Measurements from ENCODE around the gene ATP5PD. TPM values are rescaled to one million over a fixed set of nuclear protein-coding genes. Genes with fewer than 3 reads are reported as not detected.

Gene ATP5PD
- total RNA-seq, 1 experiment from 2014 or later = 383 TPM

DNA sequence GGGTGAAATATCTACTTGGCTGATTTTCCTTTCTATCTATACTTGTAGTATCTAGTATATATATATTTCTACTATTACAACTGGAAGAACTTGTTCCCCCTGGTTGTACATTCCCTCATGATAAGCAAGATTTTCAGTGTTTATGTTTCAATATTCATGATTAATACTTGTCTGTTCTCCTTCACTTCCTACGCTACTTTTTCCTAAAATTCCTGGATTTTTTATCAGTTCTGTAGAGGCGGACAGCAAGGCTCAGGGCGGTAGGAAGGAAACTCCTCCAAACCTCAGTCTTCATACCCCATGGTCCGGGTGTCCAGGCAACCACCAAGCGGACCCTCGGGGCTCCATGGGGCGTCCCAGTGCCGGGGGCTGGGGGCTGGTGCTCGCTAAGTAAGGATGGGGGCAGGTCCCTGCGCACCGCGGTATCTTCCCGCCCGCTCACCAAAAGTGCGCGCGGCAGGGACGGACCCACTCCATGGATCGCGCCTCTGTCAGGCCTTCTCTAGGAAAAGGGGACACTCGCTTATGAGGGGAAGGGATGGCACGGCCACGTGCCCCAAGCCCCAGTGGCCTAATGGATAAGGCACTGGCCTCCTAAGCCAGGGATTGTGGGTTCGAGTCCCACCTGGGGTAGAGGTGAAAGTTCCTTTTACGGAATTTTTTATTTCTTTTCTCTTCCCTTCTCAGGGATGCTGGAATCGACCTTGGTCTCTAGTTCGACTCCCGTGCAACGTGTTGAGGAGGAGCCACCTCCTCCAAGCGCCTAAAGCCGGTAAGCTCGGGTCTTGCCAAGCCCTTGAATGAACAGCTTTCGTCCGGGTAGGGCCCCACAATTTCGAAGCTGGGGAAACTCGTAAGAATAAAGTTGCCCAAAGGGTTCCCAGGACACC, 13.2 kb downstream of the ATP5PD start (continued):
- 0 out of 2 replicates have a peak, but pooled peaks have one; percentile 29 for TF ChIP-seq STAT6 (CRISPR knock-in tag; conservative IDR thresholded peaks at IDR 0.05; ENCODE audit: low read depth)
- TF ChIP-seq ZNF121 (CRISPR knock-in tag; IDR thresholded peaks at IDR 0.05) = 0 out of 2 replicates have a peak, but pooled peaks have one; percentile 49
- TF ChIP-seq, protein P1, sequence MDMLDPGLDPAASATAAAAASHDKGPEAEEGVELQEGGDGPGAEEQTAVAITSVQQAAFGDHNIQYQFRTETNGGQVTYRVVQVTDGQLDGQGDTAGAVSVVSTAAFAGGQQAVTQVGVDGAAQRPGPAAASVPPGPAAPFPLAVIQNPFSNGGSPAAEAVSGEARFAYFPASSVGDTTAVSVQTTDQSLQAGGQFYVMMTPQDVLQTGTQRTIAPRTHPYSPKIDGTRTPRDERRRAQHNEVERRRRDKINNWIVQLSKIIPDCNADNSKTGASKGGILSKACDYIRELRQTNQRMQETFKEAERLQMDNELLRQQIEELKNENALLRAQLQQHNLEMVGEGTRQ (CRISPR knock-in tag; IDR thresholded peaks at IDR 0.05) = peak; percentile 80
- TF ChIP-seq PRRX2 (CRISPR knock-in tag; IDR thresholded peaks at IDR 0.05) = no peak
- TF ChIP-seq MXD4 (CRISPR knock-in tag; IDR thresholded peaks at IDR 0.05; ENCODE audit: borderline replicate concordance) = no peak
- TF ChIP-seq, protein P2, sequence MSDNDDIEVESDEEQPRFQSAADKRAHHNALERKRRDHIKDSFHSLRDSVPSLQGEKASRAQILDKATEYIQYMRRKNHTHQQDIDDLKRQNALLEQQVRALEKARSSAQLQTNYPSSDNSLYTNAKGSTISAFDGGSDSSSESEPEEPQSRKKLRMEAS (CRISPR knock-in tag; IDR thresholded peaks at IDR 0.05) = peak; percentile 16; the same call in 1 of the 2 replicates
- TF ChIP-seq EMX1 (CRISPR knock-in tag; IDR thresholded peaks at IDR 0.05) = no peak
- no peak for TF ChIP-seq NR3C1 (CRISPR knock-in tag; conservative IDR thresholded peaks at IDR 0.05; ENCODE audit: low read depth)
- 0 out of 2 replicates have a peak, but pooled peaks have one; percentile 60 for TF ChIP-seq GABPB1 (CRISPR knock-in tag; IDR thresholded peaks at IDR 0.05)
- no peak for TF ChIP-seq NFATC4 (CRISPR knock-in tag; IDR thresholded peaks at IDR 0.05)
- no peak for TF ChIP-seq OVOL2 (CRISPR knock-in tag; IDR thresholded peaks at IDR 0.05; ENCODE audit: borderline replicate concordance)

- peak overlapping the region; percentile 99 for H3K4me3 Mint-ChIP-seq
- no peak for ATAC-seq
- H3K27ac Mint-ChIP-seq = no peak overlapping the region
- peaks cover 20% of the 10 kb centered on the region for H3K36me3 Mint-ChIP-seq
- H3K27me3 Mint-ChIP-seq (ENCODE audit: low read depth) = peaks cover 27% of the 10 kb centered on the region
- peaks cover 26% of the 10 kb centered on the region for H3K4me1 Mint-ChIP-seq
- H3K9me3 Mint-ChIP-seq = peaks cover 28% of the 10 kb centered on the region
- POLR2A ChIA-PET = interaction anchor here (1.3 kb wide), 1 partner anchor 20 kb away, joined by 7 read pairs; the partner anchor contains the start of gene MRPL58
- TF ChIP-seq JAZF1 (CRISPR knock-in tag; IDR thresholded peaks at IDR 0.05) (no peak), ZNF121 (CRISPR knock-in tag; IDR thresholded peaks at IDR 0.05) (peak; percentile 83)
- CTCF ChIA-PET = interaction anchor here (1.1 to 3.6 kb wide), 8 partner anchors 9 to 113 kb away, joined by 3 to 48 read pairs (median 6); partner anchors contain the start of genes HID1 and MRPL58
- peak; percentile 26 for DNase-seq (ENCODE audit: low spot score)
These were observed 14.0 kb downstream of the ATP5PD start for GRCh38 chr17:75032720-75033280.

- Mint-ChIP-seq H3K4me3 (peak overlapping the region; percentile 99), H3K27me3 (ENCODE audit: low read depth) (peaks cover 27% of the 10 kb centered on the region), H3K9me3 (peaks cover 35% of the 10 kb centered on the region), H3K27ac (peak overlapping the region; percentile 61; the same call in 1 of the 2 replicates), H3K36me3 (peaks cover 20% of the 10 kb centered on the region), H3K4me1 (peaks cover 22% of the 10 kb centered on the region)
- CTCF ChIA-PET = interaction anchor here (0.6 to 3.6 kb wide), 9 partner anchors 8 to 113 kb away, joined by 3 to 48 read pairs (median 4); partner anchors contain the start of genes HID1, MRPL58 and OTOP2
- POLR2A ChIA-PET = interaction anchor here (1.3 kb wide), 1 partner anchor 20 kb away, joined by 7 read pairs; the partner anchor contains the start of gene MRPL58
- no peak for ATAC-seq
- peak; percentile 35 for DNase-seq (ENCODE audit: low spot score)
- TF ChIP-seq ZBTB21 (CRISPR knock-in tag; IDR thresholded peaks at IDR 0.05; ENCODE audit: borderline replicate concordance) = no peak
- TF ChIP-seq, protein P3, sequence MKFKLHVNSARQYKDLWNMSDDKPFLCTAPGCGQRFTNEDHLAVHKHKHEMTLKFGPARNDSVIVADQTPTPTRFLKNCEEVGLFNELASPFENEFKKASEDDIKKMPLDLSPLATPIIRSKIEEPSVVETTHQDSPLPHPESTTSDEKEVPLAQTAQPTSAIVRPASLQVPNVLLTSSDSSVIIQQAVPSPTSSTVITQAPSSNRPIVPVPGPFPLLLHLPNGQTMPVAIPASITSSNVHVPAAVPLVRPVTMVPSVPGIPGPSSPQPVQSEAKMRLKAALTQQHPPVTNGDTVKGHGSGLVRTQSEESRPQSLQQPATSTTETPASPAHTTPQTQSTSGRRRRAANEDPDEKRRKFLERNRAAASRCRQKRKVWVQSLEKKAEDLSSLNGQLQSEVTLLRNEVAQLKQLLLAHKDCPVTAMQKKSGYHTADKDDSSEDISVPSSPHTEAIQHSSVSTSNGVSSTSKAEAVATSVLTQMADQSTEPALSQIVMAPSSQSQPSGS (CRISPR knock-in tag; IDR thresholded peaks at IDR 0.05; ENCODE audit: borderline replicate concordance, low read depth) = no peak
- TF ChIP-seq ZNF121 (CRISPR knock-in tag; IDR thresholded peaks at IDR 0.05) = no peak
- no peak for TF ChIP-seq GABPB1 (CRISPR knock-in tag; IDR thresholded peaks at IDR 0.05)
- no peak for TF ChIP-seq ZNF219 (CRISPR knock-in tag; IDR thresholded peaks at IDR 0.05; ENCODE audit: borderline replicate concordance)
- TF ChIP-seq MXD4 (CRISPR knock-in tag; IDR thresholded peaks at IDR 0.05; ENCODE audit: borderline replicate concordance) = no peak
- no peak for TF ChIP-seq MYBL2 (CRISPR knock-in tag; IDR thresholded peaks at IDR 0.05)
- no peak for TF ChIP-seq ZNF138 (CRISPR knock-in tag; conservative IDR thresholded peaks at IDR 0.05)
- TF ChIP-seq FOXK1 (CRISPR knock-in tag; IDR thresholded peaks at IDR 0.05) = no peak
- no peak for TF ChIP-seq RORB (CRISPR knock-in tag; IDR thresholded peaks at IDR 0.05)
- TF ChIP-seq GRHL2 (CRISPR knock-in tag; IDR thresholded peaks at IDR 0.05; ENCODE audit: insufficient replicate concordance, severe bottlenecking) = no peak
- TF ChIP-seq RELA (CRISPR knock-in tag; IDR thresholded peaks at IDR 0.05; ENCODE audit: borderline replicate concordance) = no peak
- no peak for TF ChIP-seq FOXP4 (CRISPR knock-in tag; IDR thresholded peaks at IDR 0.05)
These were observed 14.6 kb downstream of the ATP5PD start for GRCh38 chr17:75031972-75032719.

Measured in WTC11 (cell line).